HG02870 (cell line): Measurements from ENCODE around the gene ABHD17A.
A peak's percentile ranks its signal among the peaks of the same experiment; 100 is the strongest.
"Not testable (repeated sequence)": the region's sequence is repeated elsewhere in the genome, so short reads cannot be mapped to it uniquely, and the experiment has no call there.

Experiments used
- ATAC-seq: cut with Tn5 transposase; IDR thresholded peaks from one replicate; pipeline ENCODE4 v1.9.1; 2021; ENCODE audit warnings: mild to moderate bottlenecking, moderate library complexity; ENCODE audit not compliant: unreplicated experiment

ABHD17A gene

DNA sequence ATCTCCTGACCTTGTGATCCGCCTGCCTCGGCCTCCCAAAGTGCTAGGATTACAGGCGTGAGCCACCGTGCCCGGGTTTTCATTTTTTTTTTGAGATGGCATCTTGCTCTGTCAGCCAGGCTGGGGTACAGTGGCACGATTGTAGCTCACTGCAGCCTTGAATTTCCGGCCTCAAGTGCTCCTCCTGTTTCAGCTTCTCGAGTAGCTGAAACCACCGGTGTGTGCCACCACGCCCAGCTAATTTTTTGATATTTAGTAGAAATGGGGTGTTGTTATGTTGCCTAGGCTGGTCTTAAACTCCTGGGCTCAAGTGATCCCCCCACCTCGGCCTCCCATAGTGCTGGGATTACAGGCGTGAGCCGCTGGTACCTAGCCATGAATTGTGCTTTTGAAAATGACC, 25.8 kb upstream of the ABHD17A start:
- ATAC-seq, result no peak

GRCh38 chr19:1910177-1910576, 24.9 kb upstream of the ABHD17A start:
- ATAC-seq, result no peak

GRCh38 chr19:1909761-1910080, 24.4 kb upstream of the ABHD17A start:
- no peak for ATAC-seq

DNA sequence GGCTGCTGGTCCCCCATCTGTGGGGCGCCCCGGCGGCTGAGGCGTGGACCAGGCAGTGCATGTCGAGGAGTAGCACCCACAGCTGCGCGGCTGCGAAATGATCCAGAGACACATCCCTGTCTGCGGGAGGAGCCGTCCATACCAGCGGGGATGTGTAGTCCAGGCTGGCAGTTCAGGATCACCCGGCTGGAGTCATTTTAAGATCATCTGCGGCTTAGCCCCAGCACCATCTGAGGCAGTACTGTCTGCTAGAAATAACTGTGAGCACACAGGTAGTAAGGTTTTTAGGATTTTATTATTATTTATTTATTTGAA, 23.0 kb upstream of the ABHD17A start:
- no peak for ATAC-seq

DNA sequence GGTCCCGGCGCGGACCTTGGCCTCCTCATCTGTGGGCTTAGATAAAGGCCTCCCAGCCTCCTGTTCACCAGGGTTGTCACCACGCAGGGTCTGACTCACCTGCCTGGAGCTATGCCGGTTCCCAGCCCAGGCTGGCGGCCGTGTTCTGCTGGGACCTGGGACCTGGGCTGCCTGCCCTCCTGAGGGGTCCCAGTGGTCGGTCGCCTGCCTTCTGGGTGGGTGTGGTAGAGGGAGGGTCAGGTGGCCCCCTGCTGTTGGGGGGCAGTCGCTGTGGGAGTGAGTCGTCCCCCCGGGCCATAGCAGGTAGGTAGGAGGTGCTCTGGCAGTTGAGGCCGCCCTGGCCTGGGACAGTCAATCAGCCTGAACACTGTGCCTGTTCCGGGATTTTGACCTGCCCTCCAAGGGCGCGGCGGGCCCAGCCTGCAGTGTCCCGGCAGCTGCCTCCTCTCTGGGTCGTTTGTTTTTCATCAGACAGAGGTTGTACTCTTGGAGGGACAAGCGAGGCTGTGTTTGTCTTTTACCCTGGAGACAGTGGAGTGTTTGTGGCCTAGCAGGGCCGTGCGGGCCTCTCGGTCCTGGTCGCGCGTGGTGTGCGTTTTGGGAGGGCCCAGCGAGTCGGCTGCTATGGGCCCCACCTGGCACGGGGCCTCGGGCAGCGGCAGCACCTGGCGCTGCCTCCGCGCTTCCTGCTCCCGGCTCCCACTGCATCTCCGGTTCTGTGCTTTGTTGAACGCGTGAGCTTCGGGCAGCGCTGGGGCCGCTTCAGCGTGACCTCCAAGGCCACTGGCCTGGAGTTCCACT, 22.5 kb upstream of the ABHD17A start:
- no peak for ATAC-seq

- ATAC-seq, result no peak
These were observed 21.8 kb upstream of the ABHD17A start for GRCh38 chr19:1906985-1907562.

- ATAC-seq, result no peak
These were observed 20.6 kb upstream of the ABHD17A start for GRCh38 chr19:1905863-1906375.

GRCh38 chr19:1905110-1905862, 20.0 kb upstream of the ABHD17A start, which contains the start of the genes ADAT3 and SCAMP4:
Gene ADAT3 (plus strand): TSS chr19:1905399. CDS start chr19:1912048, 6,649 bp downstream.
Gene SCAMP4 (plus strand): TSS chr19:1905399. CDS start chr19:1915020, 9,621 bp downstream.
- peak; percentile 68 for ATAC-seq

DNA sequence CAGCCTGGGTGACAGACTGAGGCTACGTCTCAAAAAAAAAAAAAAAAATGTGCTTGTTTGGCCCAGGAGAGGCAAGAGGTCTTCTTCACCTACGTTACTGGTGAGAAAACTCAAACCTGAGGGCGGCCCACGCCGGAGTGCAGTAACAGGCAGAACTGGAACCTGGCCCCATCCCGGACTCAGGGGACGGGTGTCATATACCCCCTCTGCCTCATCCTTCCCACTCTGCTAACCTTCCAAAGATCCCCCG, 19.5 kb upstream of the ABHD17A start:
- ATAC-seq, result peak; percentile 17

DNA sequence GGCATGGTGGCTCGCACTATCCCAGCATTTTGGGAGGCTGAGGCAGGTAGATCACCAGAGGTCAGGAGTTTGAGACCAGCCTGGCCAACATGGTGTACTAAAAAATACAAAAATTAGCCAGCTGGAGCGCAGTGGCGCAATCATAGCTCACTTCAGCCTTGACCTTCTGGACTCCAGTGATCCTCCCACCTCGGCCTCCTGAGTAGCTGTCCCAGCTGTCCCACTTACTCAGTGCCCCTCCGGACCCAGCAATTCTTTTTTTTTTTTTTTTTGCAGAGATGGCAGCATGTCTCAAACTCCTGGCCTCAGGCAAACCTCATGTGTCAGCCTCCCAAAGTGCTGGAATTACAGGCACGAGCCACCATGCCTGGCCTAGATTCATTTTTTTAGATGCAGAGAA, 17.6 kb upstream of the ABHD17A start:
- no peak for ATAC-seq

DNA sequence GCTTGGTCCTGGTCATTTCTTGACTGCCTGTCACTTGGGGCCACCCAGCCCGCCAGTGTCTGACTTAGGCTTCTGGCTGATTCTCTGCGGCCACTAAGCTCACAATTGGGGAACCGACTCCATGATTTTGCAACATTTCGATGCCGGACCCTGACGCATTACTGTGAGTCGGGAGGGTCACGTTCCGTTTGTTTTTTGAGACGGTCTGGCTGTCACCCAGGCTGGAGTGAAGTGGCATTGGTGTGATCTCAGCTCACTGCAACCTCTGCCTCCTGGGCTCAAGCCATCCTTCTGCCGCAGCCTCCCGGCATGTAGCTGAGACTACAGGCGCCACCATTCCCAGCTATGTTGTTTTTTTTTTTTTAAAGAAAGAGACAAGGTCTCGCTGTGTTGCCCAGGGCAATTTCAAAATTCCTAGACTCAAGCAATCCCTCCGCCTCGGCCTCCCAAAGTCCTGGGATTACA, 16.7 kb upstream of the ABHD17A start:
- no peak for ATAC-seq

DNA sequence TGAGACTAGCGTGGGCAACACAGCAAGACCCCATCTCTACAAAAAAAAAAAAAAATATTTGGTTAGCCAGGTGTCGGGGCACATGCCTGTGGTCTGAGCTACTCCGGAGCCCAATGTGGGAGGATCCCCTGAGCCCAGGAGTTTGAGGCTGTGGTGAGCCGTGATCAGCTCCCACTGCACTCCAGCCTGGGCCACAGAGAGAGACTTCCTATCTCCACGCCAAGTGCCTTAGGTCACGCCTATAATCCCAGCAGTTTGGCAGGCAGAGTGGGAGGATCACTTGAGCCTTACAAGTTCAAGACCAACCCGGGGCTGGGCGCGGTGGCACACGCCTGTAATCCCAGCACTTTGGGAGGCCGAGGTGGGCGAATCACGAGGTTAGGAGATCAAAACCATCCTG, 11.2 kb upstream of the ABHD17A start:
- no peak for ATAC-seq

GRCh38 chr19:1893791-1894190, 8.5 kb upstream of the ABHD17A start:
- ATAC-seq, result no peak

DNA sequence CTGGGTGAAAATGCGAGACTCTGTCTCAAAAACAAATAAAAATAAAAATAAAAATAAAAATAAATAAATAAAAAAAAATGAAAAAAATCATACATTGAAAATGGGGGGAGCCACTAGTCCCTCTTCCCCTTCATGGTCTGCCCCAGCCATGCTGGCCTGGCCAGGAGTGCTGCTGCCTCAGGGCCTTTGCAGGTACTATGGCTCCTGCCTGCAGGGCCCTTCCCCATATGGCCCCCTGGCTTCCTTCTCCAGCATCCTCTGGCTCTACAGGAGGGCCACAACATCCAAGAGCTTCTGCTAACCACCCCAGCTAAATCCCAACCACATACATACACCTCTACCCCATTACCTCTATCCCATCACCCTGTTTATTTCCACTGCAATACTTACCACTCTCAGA, 4.6 kb upstream of the ABHD17A start:
- ATAC-seq, result no peak

- ATAC-seq, result no peak
These were observed 3.1 kb upstream of the ABHD17A start for GRCh38 chr19:1888385-1888784.

DNA sequence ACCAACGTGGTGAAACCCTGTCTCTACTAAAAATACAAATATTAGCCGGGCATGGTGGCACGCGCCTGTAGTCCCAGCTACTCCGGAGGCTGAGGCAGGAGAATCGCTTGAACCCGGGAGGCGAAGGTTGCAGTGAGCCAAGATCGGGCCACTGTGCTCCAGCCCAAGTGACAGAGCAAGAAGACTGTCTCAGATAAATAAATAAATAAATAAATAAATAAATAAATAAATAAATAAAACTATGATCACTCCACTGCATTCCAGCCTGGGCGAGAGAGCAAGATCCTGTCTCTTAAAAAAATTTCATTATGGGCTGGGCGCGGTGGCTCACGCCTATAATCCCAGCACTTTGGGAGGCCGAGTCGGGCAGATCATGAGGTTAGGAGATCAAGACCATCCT, 1.1 kb upstream of the ABHD17A start:
- not testable (repeated sequence) for ATAC-seq

DNA sequence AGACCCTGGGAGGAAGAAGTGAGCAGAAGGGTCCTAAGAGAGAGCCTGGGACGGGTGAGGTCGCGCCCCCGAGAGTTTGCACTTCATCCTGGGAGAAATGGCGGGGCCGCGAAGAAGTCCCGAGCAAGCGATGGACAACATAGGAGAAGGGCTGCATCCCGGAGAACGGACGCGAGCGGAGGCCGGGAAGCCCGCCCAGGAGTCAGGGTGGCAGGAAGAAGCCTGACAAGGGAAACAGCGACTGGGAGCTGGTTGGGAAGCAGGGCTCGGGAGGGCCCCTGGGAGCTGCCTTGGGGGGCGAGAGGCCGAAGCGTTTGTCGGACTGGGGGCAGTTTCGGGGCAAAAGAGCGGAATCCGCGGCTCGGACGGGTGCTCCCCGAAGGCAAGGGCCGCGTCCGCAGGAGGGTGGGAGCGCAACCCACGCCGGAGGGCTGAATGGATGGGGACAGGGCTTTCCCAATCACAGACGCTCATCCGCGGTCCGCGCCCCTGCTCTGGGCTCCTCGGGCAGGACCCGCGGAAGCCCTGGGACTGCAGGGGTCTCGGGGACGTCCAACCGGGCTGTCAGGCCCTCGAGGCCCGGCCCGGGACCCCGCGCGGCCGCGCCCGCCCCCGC, 469 bp downstream of the ABHD17A start:
- no peak for ATAC-seq

GRCh38 chr19:1884291-1884718, 991 bp downstream of the ABHD17A start:
- no peak for ATAC-seq

DNA sequence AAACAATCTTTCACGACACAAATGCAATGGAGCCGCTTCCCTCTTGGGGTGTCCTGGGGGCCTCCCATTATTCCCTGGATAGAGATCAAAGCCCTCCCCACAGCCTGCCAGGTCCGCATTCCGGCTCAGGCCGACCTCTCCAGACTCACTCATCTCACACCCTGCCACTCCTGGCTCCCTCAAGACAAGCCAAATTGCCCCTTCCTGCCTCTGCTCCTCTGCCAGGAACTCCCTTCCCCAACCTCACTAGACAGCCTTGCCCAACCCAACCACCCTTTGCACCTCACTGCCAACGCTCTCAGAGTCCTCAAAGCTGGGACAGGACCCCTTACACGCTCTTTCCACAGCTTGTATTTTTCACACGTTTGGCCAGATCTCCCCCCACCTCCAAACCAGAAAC, 1.5 kb downstream of the ABHD17A start:
- ATAC-seq, result no peak

DNA sequence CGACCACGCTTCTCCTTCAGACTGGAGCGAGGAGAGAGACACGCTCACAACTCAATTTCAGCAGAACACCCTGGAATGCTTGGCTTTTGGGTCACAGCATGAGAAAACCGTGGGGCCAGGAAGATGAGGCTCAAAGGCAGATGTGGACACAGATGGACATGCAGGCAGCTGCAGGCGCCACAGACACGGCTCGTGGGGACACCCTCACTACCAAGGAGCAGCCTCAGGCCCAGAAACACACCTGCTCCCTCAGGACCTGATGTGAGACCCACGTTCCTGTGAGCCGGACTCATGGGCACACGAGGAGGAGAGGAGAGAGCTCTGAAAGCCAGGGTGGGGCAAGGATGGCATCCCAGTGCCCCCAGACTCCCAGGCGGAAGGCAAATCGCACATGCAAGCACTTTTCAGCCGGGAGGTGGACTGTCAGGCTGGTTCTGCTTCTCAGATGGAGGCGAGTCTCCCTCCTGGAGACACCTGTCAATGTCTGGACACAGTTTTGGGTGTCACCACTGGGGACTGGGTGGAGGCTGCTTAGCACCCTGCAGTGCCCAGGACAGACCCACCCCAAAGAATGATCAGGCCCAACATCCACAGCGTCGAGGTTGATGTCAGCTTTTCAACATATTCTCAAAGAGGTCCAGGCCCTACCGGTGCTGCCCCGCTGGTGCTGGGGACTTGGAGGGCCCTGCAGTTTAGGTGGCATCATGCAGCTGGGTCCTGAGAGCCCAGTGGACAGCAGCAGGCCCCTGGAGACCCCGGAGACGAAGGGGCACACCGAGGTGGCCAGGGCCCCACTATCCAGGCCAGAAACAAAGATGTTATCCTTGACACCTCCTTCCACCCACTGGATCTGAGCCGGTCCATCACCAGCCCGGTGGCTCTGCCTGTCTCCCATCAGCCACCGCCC, 2.3 kb downstream of the ABHD17A start:
- ATAC-seq, result no peak
